ENCODE data around the gene ZNF57.

The ZNF57 gene

GRCh38 chr19:2877398-2878331, 23.1 kb upstream of the ZNF57 start:
- H3K36me3 ChIP-seq (ENCODE audit: insufficient read depth, low read length) = no peaks in the 10 kb centered on the region
- H4K20me1 ChIP-seq (ENCODE audit: insufficient read depth, low read length) = no peaks in the 10 kb centered on the region
- no peaks in the 10 kb centered on the region for H3K4me1 ChIP-seq (ENCODE audit: insufficient read depth, low read length, severe bottlenecking)
- no peak overlapping the region for H3K9ac ChIP-seq (ENCODE audit: low read length)
- no peak for TF ChIP-seq EZH2 (IDR thresholded peaks at IDR 0.05; ENCODE audit: borderline replicate concordance, low read length)
- TF ChIP-seq, protein P1, sequence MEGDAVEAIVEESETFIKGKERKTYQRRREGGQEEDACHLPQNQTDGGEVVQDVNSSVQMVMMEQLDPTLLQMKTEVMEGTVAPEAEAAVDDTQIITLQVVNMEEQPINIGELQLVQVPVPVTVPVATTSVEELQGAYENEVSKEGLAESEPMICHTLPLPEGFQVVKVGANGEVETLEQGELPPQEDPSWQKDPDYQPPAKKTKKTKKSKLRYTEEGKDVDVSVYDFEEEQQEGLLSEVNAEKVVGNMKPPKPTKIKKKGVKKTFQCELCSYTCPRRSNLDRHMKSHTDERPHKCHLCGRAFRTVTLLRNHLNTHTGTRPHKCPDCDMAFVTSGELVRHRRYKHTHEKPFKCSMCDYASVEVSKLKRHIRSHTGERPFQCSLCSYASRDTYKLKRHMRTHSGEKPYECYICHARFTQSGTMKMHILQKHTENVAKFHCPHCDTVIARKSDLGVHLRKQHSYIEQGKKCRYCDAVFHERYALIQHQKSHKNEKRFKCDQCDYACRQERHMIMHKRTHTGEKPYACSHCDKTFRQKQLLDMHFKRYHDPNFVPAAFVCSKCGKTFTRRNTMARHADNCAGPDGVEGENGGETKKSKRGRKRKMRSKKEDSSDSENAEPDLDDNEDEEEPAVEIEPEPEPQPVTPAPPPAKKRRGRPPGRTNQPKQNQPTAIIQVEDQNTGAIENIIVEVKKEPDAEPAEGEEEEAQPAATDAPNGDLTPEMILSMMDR (IDR thresholded peaks at IDR 0.05; ENCODE audit: low read length) = no peak
- no peaks in the 10 kb centered on the region for H3K79me2 ChIP-seq (ENCODE audit: insufficient read depth, low read length)
- H2AFZ ChIP-seq (ENCODE audit: low read length) = no peak overlapping the region
- H3K9me2 ChIP-seq (ENCODE audit: low read depth, low read length) = no peaks in the 10 kb centered on the region
- H3K4me2 ChIP-seq (ENCODE audit: low read length) = no peak overlapping the region
- no peak overlapping the region for H3K27ac ChIP-seq (ENCODE audit: low read depth, low read length, poor library complexity, severe bottlenecking)
- no peak overlapping the region for H3K4me3 ChIP-seq (ENCODE audit: low read depth, low read length, poor library complexity, severe bottlenecking)
- H3K9me3 ChIP-seq (ENCODE audit: low read length) = peaks cover 13% of the 10 kb centered on the region
- H3K27me3 ChIP-seq (ENCODE audit: insufficient read depth, low read length) = no peaks in the 10 kb centered on the region
- no peaks in the 10 kb centered on the region for H3F3A ChIP-seq (ENCODE audit: insufficient read depth, low read length)

- no peaks in the 10 kb centered on the region for H3K9me3 ChIP-seq (ENCODE audit: low read length)
- no peaks in the 10 kb centered on the region for H3K4me1 ChIP-seq (ENCODE audit: insufficient read depth, low read length, severe bottlenecking)
- TF ChIP-seq, protein P1 (IDR thresholded peaks at IDR 0.05; ENCODE audit: low read length) = no peak
- TF ChIP-seq EZH2 (IDR thresholded peaks at IDR 0.05; ENCODE audit: borderline replicate concordance, low read length) = no peak
- no peaks in the 10 kb centered on the region; the same call in 1 of the 2 replicates for H3K27me3 ChIP-seq (ENCODE audit: insufficient read depth, low read length)
- H3K79me2 ChIP-seq (ENCODE audit: insufficient read depth, low read length) = no peaks in the 10 kb centered on the region
- H3K4me3 ChIP-seq (ENCODE audit: low read depth, low read length, poor library complexity, severe bottlenecking) = no peak overlapping the region
- no peaks in the 10 kb centered on the region for H3K9me2 ChIP-seq (ENCODE audit: low read depth, low read length)
- H4K20me1 ChIP-seq (ENCODE audit: insufficient read depth, low read length) = no peaks in the 10 kb centered on the region
- no peaks in the 10 kb centered on the region for H3F3A ChIP-seq (ENCODE audit: insufficient read depth, low read length)
- no peak overlapping the region for H2AFZ ChIP-seq (ENCODE audit: low read length)
- H3K4me2 ChIP-seq (ENCODE audit: low read length) = no peak overlapping the region
- no peaks in the 10 kb centered on the region for H3K36me3 ChIP-seq (ENCODE audit: insufficient read depth, low read length)
- H3K9ac ChIP-seq (ENCODE audit: low read length) = no peak overlapping the region
- H3K27ac ChIP-seq (ENCODE audit: low read depth, low read length, poor library complexity, severe bottlenecking) = no peak overlapping the region
Observed at GRCh38 chr19:2883686-2884439, 16.9 kb upstream of the ZNF57 start.

GRCh38 chr19:2885736-2886135, 15.0 kb upstream of the ZNF57 start:
- no peaks in the 10 kb centered on the region for H3K79me2 ChIP-seq (ENCODE audit: insufficient read depth, low read length)
- H3K36me3 ChIP-seq (ENCODE audit: insufficient read depth, low read length) = no peaks in the 10 kb centered on the region
- no peaks in the 10 kb centered on the region for H4K20me1 ChIP-seq (ENCODE audit: insufficient read depth, low read length)
- no peak overlapping the region for H3K27ac ChIP-seq (ENCODE audit: low read depth, low read length, poor library complexity, severe bottlenecking)
- no peaks in the 10 kb centered on the region for H3K9me3 ChIP-seq (ENCODE audit: low read length)
- TF ChIP-seq EZH2 (IDR thresholded peaks at IDR 0.05; ENCODE audit: borderline replicate concordance, low read length) = no peak
- TF ChIP-seq, protein P1 (IDR thresholded peaks at IDR 0.05; ENCODE audit: low read length) = no peak
- H3F3A ChIP-seq (ENCODE audit: insufficient read depth, low read length) = no peaks in the 10 kb centered on the region
- no peak overlapping the region for H3K4me2 ChIP-seq (ENCODE audit: low read length)
- H3K4me3 ChIP-seq (ENCODE audit: low read depth, low read length, poor library complexity, severe bottlenecking) = no peak overlapping the region
- no peaks in the 10 kb centered on the region; the same call in 1 of the 2 replicates for H3K27me3 ChIP-seq (ENCODE audit: insufficient read depth, low read length)
- H3K9ac ChIP-seq (ENCODE audit: low read length) = no peak overlapping the region
- H2AFZ ChIP-seq (ENCODE audit: low read length) = no peak overlapping the region
- H3K4me1 ChIP-seq (ENCODE audit: insufficient read depth, low read length, severe bottlenecking) = no peaks in the 10 kb centered on the region
- H3K9me2 ChIP-seq (ENCODE audit: low read depth, low read length) = no peaks in the 10 kb centered on the region

All from OCI-LY1 (cell line).